GM10266 (cell line): ENCODE data around the gene GJD2.

Experiments
- DNase-seq: peaks from one replicate; pipeline ENCODE4 v3.0.0; 2012; ENCODE audit errors: extremely low spot score
- CTCF ChIP-seq: IDR thresholded peaks from 2 replicates; pipeline ENCODE4 v1.5.1; 2012; ENCODE audit warnings: mild to moderate bottlenecking, low read depth; ENCODE audit not compliant: control insufficient read depth, insufficient read depth; ENCODE audit errors: missing control alignments

The GJD2 gene

GRCh38 chr15:34773013-34773412, 18.2 kb upstream of the GJD2 start:
- DNase-seq: no peak
- no peak for TF ChIP-seq CTCF

GRCh38 chr15:34772312-34772711, 17.5 kb upstream of the GJD2 start:
- TF ChIP-seq CTCF: no peak
- no peak for DNase-seq

- TF ChIP-seq CTCF: no peak
- no peak for DNase-seq
Measured at GRCh38 chr15:34769711-34770110, 14.9 kb upstream of the GJD2 start.

GRCh38 chr15:34768530-34768929, 13.7 kb upstream of the GJD2 start:
- no peak for TF ChIP-seq CTCF
- DNase-seq: no peak

- TF ChIP-seq CTCF: no peak
- no peak for DNase-seq
Measured at GRCh38 chr15:34765741-34766140, 10.9 kb upstream of the GJD2 start.

- DNase-seq: no peak
- no peak for TF ChIP-seq CTCF
Measured at GRCh38 chr15:34760909-34761308, 6.1 kb upstream of the GJD2 start.

GRCh38 chr15:34759992-34760391, 5.2 kb upstream of the GJD2 start:
- TF ChIP-seq CTCF: no peak
- DNase-seq: no peak
